Upper lobe of right lung (tissue), 1 donor: ENCODE measurements around the gene ANGPT4. TPM values are rescaled to one million over a fixed set of nuclear protein-coding genes. Genes with fewer than 3 reads are reported as not detected.
"Not testable (repeated sequence)": the region's sequence is repeated elsewhere in the genome, so short reads cannot be mapped to it uniquely, and the experiment has no call there.

Experiments
- ATAC-seq: fragments of 200-7000 bp; cut with Tn5 transposase; one replicate; pipeline ENCODE4 v1.9.1; 2020; ENCODE audit warnings: mild to moderate bottlenecking, moderate library complexity
- DNase-seq: peaks from one replicate; pipeline ENCODE4 v3.0.0-alpha.2; 2020
- H3K27ac ChIP-seq: fragments of 200-600 bp; one replicate; pipeline ENCODE4 v1.8.0; 2022
- H3K27me3 ChIP-seq: fragments of 200-600 bp; one replicate; pipeline ENCODE4 v1.8.0; 2022; ENCODE audit warnings: mild to moderate bottlenecking
- H3K36me3 ChIP-seq: fragments of 200-600 bp; one replicate; pipeline ENCODE4 v1.8.0; 2022
- H3K4me1 ChIP-seq: fragments of 200-600 bp; one replicate; pipeline ENCODE4 v1.8.0; 2022
- H3K4me3 ChIP-seq: fragments of 200-600 bp; one replicate; pipeline ENCODE4 v1.8.0; 2022; ENCODE audit warnings: mild to moderate bottlenecking
- H3K9me3 ChIP-seq: fragments of 200-600 bp; one replicate; pipeline ENCODE4 v1.8.0; 2022
- CTCF ChIP-seq: fragments of 200-600 bp; IDR thresholded peaks from one replicate; pipeline ENCODE4 v1.8.0; 2022; ENCODE audit warnings: antibody characterized with exemption
- intact Hi-C: fragments of 100-400 bp; cut with DNase I; formaldehyde crosslinking; loops from one replicate; pipeline ENCODE4 v1.11.0; 2022
- total RNA-seq: library from RNA; stranded (reverse); fragmentation: NEBNext Ultra II Directional; extraction: Animal tissue kit (Norgen Biotek cat#: 25700); gene quantifications from one replicate; pipeline ENCODE4 v1.2.1, GENCODE V29; 2021
- donor health status: DM: no; HTN: yes; CAD: no; lungs with severe emphysema.

Gene ANGPT4
- total RNA-seq, 1 donor from 2014 or later = 0.81 TPM

- H3K9me3 ChIP-seq = no peaks in the 10 kb centered on the region
- no peak for DNase-seq
- no peak overlapping the region for H3K4me3 ChIP-seq
- no peak for TF ChIP-seq CTCF
- H3K27ac ChIP-seq = no peak overlapping the region
- no peaks in the 10 kb centered on the region for H3K36me3 ChIP-seq
- no peaks in the 10 kb centered on the region for H3K27me3 ChIP-seq
- peaks cover 8% of the 10 kb centered on the region for H3K4me1 ChIP-seq
- intact Hi-C loops = no loop called here
- no peak for ATAC-seq
Measured at GRCh38 chr20:854601-855000, 61.5 kb downstream of the ANGPT4 start.

GRCh38 chr20:853406-853996 is 62.6 kb downstream of the ANGPT4 start:
- Histone ChIP-seq H3K36me3 (no peaks in the 10 kb centered on the region), H3K4me3 (no peak overlapping the region)

GRCh38 chr20:848731-849130 is 67.4 kb downstream of the ANGPT4 start:
- DNase-seq, H3K4me3 ChIP-seq, H3K36me3 ChIP-seq, intact Hi-C loops, H3K27me3 ChIP-seq, ATAC-seq, H3K9me3 ChIP-seq, H3K27ac ChIP-seq: not testable (repeated sequence)
- peaks cover 33% of the 10 kb centered on the region for H3K4me1 ChIP-seq

More at GRCh38 chr20:853406-853996, 62.6 kb downstream of the ANGPT4 start:
- no peak for DNase-seq
- no peak overlapping the region for H3K27ac ChIP-seq
- no peaks in the 10 kb centered on the region for H3K9me3 ChIP-seq
- intact Hi-C loops = no loop called here
- peaks cover 5% of the 10 kb centered on the region for H3K4me1 ChIP-seq
- no peak for TF ChIP-seq CTCF
- no peaks in the 10 kb centered on the region for H3K27me3 ChIP-seq
- ATAC-seq = no peak

- no peak for ATAC-seq
- no peak overlapping the region for H3K27ac ChIP-seq
- DNase-seq = no peak
Measured at GRCh38 chr20:848193-848592, 67.9 kb downstream of the ANGPT4 start.

GRCh38 chr20:846894-847278 is 69.2 kb downstream of the ANGPT4 start:
- DNase-seq (peak; percentile 72), ATAC-seq (peak; percentile 20)
- intact Hi-C loops = no loop called here
- peaks cover 33% of the 10 kb centered on the region for H3K4me1 ChIP-seq
- no peak for TF ChIP-seq CTCF
- no peaks in the 10 kb centered on the region for H3K36me3 ChIP-seq
- H3K4me3 ChIP-seq = no peak overlapping the region
- H3K9me3 ChIP-seq = no peaks in the 10 kb centered on the region
- H3K27me3 ChIP-seq = no peaks in the 10 kb centered on the region
- H3K27ac ChIP-seq = no peak overlapping the region

More at GRCh38 chr20:848193-848592, 67.9 kb downstream of the ANGPT4 start:
- Histone ChIP-seq H3K27me3 (no peaks in the 10 kb centered on the region), H3K9me3 (no peaks in the 10 kb centered on the region), H3K36me3 (no peaks in the 10 kb centered on the region), H3K4me3 (no peak overlapping the region), H3K4me1 (peaks cover 33% of the 10 kb centered on the region)
- no peak for TF ChIP-seq CTCF
- intact Hi-C loops = no loop called here

GRCh38 chr20:845941-846893 is 69.9 kb downstream of the ANGPT4 start:
- no peak for DNase-seq
- H3K27me3 ChIP-seq = no peaks in the 10 kb centered on the region
- peaks cover 33% of the 10 kb centered on the region for H3K4me1 ChIP-seq
- no peaks in the 10 kb centered on the region for H3K36me3 ChIP-seq
- H3K9me3 ChIP-seq = no peaks in the 10 kb centered on the region
- no peak for TF ChIP-seq CTCF
- no peak overlapping the region for H3K27ac ChIP-seq
- intact Hi-C loops = no loop called here
- no peak for ATAC-seq
- H3K4me3 ChIP-seq = peak overlapping the region; percentile 50
